GM21576 (cell line): ENCODE data around the gene ERFL.
"Not testable (repeated sequence)": the region's sequence is repeated elsewhere in the genome, so short reads cannot be mapped to it uniquely, and the experiment has no call there.

Source experiments
- ATAC-seq: cut with Tn5 transposase; IDR thresholded peaks from one replicate; pipeline ENCODE4 v1.9.1; 2021; ENCODE audit warnings: mild to moderate bottlenecking, moderate library complexity; ENCODE audit not compliant: unreplicated experiment

The ERFL gene

DNA sequence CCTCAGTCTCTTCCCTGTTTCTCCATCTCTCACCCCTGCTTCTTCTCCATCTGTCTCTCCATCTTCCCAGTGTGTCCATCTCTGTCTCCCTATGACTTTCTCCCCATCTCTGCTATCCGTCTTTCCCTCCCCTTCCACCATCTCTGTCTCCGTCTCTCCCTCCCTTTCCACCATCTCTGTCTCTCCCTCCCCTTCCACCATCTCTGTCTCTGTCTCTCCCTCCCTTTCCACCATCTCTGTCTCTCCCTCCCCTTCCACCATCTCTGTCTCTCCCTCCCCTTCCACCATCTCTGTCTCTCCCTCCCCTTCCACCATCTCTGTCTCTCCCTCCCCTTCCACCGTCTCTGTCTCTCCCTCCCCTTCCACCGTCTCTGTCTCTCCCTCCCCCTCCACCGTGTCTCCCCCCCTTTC is 13.8 kb downstream of the ERFL start:
- not testable (repeated sequence) for ATAC-seq

DNA sequence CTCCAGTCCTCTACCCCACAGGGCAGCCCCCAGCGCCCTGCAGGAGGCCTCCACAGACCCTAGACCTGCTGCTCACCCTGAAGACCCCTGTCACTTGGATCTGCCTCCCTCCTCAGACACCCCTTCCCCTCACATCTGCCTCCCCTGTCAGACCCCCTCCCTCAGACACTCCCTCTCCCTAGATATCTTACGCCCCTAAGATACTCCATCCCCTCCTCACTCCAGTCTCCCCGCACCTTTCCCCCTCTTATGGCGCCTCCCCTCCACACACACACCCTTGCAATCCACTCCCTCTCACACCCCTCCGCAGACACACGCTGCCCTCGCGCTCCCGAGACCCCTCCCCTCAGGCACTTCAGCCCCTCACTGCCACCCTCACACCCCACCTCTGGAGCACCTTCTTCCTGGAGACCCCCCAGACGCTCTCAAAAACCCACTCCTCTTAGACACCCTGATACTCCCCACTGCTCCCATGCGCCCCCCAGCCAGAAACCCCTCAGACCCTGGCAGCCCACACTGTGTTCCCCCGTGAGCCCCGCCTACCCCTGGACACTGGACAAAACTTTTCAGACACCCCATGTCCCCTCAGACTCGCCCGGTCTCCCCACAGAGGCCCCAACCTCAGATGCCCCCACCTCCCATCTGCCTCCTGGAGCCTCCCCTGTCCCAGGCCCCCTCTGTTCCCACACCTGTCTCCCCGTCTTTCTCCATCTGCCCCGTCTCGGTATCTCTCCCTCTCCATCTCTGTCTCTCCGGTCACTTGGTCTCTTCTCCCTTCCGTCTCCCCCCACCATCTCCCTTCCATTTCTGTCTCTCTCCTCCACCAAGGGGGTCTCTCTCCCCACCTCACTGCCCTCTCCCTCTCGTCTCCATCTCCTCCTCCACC is 14.5 kb downstream of the ERFL start:
- no peak for ATAC-seq

DNA sequence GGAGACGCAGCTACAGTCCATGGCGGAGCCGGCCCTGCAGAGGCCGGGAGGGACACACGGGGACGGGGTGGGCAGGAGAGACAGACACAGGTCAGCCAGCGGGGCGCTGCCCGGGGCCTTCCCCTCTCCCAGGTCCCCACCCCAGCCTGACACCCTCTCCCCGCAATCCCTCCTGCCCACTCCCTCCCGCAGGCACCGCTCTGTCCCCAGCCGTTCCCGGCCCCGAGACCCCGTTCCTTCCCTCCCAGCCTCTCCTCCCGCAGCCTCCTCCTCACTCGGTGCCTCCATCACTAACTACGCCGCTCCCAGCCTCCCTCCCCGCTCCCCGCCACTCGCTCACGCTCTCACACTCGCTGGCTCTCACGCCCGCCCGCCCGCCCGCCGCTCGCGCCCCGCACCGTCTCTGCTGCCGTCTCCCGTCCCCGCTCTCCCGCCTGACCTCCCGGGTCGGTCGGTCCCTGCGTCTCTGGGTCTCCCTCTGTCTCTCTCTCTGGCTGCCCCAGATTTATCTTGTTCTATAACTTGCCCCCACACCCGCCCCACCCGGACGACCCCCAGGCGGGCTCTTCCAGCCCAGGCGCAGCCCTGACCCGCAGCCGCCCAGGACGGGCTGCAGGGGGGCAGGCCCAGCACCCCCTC is 15.2 kb downstream of the ERFL start:
- ATAC-seq: no peak

DNA sequence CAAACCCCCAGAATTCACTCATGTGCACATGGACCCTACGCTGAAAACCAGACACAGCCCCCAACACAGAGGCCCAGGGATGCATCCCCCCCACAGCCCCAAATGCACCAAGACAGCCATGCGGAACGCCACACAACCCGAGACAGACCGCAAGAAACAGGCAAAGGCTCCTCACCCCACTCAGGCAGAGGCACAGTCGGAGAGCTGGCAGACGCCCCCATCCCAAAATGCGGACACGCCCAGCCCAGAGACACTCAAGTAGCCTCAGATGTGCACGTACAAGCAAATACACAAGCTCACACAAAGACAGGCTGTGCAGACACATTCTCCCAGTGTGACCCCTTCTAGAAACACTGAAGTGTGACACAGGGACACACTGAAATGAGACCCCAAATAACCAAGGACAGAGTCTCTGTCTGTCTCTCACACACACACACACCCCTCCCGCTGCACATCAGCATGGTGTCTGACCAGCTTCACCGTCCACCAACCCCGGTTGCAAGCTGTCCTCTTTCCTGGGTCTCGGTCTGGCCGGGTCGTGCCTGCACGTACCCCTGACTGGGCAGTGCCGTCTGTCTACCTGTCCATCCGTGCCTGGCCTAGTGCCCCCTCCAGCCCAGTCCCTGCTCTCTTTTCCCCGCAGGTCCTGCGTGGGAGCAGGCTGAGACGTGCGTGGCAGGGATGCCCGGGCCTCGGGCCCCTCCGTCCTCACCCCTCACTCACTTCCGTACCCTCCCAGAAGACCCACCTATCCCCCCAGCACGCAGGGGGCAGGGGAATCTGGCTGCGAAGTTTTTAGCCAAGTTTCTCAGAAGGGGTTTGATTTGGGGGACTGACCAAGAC is 16.1 kb downstream of the ERFL start:
- no peak for ATAC-seq

DNA sequence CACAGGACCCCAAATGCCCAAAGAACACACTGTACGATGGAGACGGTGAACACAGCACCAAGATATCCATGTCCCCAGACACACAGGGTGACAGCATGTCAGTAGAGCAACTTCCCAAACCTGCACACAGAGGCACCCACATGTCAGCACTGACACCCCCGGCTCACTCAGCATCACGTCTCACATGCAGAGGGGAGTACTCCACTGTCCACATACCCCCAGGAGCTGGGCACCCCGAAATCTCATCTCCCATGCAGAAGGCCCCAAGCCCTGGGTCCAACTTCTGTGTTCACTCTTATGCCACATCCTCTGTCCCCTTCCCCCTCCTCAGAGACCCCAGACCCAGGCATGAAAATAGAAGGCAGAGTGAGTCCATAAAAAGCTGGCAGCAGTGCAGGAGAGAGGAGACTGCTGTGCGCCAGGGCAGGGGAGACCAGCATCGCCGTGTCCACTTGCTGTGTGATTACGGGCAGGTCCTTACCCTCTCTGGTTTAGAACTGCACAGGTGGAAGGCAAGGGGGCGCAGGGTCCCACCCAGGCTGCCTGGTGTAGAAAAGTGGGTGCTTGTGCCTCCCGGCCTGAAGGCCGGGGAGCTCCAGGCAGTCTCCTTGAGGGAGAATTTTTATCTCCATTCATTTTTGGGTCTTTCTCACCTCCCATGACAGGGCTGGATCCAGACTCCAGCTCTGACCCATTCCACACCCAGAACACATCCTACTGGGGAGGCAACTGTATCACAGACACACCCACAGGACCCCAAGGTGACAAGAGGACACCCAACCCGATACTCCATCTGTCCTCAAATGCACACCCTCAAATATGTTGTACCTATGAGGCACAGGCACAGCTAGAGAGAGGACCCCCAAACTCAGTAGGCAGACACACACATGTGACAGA is 17.0 kb downstream of the ERFL start:
- no peak for ATAC-seq

DNA sequence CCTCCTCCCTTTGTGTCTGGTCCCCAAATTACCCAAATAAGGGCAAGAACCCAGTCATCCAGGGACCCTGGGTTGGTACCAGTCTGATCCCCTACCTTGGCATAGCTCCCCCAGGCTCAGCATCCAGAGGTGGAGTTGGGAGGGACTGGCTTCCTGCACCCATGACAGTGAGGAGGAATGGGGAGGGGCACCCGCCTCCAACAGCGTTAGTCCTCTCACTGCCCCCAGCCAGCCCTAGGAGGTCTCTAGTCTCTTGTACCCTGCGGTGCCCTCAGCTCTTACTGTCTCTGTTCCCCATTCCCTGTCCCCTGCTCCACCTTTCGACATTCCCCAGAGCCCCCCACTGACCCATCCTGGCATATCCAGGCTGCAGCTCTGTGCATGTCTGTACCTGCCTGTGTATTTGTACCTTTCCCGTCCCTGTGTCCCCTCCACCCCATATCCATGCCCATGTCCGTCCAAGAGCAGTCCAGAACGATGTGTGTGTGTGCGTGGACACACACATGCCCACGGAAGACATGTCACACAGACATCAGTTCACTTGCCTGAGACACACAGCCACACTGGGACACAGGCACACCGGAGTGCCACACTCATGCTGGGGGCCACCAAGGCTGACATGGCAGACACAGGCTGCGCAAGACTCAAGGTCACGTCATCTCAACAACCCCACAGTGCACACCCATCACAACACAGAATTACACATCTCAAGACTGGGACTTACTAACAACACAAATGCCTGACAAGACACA is 17.8 kb downstream of the ERFL start:
- no peak for ATAC-seq

DNA sequence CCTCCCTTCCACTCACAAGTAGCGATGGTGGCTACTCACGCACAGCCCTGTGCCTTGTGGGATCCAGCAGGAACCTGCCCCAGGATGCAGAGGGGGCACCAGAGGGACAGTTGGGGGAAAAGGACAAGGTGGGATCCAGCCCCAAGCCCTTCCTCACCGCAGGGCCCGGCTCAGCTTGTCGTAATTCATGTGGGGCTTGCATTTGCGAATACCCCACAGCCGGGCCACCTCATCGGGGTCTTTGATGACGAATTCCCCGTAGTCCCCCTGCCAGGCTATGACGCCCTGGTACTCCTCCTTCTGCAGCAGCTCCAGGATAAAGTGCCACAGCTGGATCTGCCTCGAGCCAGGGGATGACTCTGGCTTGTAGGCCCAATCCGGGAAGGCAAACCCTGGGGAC is 18.5 kb downstream of the ERFL start:
- no peak for ATAC-seq

DNA sequence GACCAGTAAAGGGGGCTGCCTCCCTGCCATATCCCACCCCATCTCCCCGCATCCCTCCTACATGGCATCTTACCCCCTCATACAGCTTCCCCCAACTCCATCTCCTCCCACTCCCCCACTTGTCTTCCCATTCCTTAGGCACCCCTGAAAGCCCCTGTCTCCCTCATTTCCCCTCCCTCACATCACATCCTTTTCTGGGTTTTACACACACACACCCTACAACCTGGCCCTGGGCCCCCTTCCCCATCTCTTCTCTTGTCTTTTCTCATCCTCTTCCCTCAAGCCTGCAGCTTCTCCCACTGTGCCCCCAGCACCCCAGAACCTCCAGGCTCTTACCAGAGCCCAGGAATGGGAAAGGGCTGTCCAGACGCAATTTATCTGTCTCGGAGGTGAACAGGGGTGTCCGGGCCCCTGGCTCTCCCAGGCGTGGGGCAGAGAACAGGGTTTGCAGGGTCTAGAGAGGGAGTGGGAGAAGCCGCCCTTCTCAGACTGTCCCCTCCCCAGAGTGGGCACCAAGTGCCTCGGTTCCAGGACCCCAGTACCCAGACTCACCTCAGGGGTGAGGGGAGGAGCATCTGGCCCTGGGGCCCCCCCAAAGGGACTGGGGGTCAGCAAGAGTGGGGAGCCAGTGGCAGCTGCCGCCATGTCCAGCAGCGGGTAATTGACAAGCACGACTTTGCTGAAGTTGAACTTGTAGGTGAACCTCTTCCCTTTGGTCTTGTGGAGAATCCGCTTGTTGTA is 19.4 kb downstream of the ERFL start:
- ATAC-seq: no peak

DNA sequence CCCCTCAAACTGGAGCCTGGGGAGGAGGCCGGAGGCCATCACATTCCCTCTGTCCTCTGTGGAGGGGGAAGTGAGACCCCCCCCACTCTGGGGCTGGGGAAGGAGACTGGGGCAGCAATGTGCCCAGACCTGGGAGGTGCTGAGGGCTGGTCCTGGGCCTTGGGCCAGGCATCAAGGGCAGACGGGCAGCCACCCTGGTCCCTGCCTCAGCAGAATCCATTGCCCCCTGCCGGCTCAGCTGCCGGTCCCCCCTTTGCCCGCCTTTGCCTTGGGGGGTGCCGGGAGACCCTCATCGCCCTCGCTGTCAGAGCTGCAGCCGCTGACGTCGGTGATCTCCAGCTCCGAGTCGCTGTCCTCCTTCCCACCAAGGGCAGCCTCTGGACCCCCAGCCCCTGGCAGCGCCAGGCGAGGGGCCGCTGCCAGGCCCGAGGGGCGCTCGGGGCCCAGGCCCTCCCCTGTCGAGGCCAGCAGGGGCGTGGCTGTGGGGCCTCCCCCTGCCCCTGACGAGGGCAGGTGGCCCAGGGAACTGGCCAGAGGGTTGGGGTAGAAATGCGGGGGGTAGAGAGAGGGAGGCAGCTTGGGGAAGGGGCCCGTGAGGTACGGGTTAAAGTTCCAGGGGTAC is 20.1 kb downstream of the ERFL start:
- ATAC-seq: no peak

DNA sequence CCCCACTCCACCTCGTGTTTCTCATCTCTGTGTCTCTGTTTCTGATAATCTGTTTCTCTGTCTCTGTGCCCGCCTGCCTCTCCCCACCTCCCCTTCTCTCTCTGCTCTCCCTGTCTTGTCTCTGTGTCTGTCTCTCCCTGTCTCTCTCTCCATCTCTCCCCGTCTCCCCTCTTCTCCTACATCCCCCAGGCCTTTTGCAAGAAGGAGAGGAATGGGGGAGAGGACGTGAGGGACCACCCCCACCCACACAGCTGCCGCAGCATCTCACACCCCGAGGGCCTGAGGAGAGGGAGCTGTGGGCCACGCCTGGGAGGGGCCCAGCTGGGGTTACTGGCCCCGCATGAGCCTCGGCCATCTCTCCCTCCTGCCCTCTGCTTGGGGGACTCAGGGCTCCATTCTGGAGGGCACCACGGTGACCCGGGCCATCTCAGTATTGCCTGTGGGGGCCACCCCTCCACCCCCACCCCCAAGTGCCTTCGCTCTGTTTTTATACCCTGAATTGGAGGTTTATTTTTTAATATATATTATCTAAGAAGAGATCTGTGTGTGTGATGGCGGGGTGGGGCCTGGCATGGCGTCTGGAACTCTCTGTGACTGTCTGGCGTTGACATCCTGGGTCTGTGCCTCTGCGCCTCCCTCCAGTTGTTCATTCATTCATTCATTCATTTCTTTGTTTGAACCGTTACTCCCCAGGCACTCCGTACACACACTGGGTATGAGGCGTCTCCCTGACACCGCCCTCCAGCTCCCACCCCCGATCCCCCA is 21.2 kb downstream of the ERFL start:
- ATAC-seq: no peak

DNA sequence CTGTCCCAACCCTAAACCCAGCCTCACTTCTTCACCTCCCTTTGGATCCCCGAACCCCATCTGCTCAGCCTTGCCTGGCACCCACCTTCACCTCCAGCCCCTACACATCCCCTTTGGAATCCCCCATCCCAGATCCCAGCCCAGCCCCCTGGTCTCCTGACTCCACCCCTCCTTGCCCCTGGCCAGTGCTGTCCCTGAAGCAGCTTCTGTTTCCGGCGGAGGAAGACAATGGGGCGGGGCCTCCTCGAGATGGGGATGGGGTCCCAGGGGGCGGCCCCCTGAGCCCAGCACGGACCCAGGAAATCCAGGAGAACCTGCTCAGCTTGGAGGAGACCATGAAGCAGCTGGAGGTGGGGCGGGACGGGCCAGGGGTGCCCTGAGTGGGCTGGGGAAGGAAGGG is 22.0 kb downstream of the ERFL start:
- no peak for ATAC-seq

DNA sequence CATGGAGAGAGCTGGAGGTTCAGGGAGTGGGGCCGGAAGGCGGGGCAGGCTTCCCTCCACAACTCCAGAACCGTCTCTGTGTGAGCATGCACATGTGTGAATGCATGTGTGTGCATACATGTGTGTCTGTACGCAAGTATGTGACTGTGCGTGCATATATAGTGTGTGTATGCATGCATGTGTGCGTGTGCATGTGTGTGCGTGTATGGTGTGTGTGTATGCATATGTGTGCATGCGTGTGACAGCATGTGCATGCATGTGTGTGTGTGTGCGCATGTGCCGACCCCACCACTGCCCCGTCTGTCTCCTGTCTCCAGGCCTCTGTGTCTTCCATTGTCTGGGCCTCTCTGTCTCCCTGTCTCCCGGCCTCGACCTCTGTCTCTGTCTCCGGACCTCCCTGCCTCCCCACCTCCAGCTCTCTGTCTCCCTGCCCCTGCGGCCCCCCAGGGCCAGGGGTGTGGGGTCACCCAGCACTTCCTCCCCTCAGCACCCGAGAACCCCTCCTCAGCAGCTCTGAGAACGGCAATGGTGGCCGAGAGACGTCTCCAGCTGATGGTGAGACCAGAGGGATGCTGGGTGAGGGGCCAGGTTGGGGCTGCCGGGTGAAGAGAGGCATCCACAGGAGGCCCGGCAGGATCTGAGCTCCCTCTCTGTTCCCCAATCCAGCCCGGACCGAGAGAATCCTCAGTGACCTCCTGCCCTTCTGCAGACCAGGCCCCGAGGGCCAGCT is 22.8 kb downstream of the ERFL start:
- ATAC-seq: no peak

DNA sequence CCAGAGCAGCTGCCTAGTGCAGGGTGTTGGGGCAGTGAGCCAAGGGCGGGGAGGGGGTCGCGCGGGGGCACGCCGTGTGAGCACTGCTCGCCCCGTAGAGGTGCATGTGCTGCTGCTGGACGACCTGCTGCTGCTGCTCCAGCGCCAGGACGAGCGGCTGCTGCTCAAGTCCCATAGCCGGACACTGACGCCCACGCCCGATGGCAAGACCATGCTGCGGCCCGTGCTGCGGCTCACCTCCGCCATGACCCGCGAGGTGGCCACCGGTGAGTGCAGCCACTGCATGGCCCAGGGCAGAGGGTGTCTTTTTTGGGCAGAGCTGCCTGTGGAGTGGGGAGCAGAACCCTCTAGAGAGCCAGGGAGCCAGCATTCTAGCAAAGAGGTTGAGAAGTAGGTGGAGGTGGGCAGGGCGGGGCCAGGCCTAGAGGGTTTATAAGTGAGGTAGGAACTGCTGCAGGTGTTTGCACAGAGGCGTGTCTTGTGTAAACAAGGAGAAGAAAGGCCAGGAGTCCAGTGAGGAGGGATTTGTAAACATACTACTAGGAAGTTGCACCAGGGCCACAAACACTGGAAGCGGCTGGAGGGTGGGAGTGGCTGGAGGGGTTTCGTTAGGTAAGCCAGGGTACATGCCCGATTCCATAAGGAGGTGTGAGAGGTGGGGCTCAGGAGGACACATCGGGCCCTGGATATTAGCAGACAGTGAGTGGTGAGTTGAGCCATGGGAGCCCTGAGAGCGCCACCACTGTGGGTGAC is 24.0 kb downstream of the ERFL start:
- ATAC-seq: no peak

DNA sequence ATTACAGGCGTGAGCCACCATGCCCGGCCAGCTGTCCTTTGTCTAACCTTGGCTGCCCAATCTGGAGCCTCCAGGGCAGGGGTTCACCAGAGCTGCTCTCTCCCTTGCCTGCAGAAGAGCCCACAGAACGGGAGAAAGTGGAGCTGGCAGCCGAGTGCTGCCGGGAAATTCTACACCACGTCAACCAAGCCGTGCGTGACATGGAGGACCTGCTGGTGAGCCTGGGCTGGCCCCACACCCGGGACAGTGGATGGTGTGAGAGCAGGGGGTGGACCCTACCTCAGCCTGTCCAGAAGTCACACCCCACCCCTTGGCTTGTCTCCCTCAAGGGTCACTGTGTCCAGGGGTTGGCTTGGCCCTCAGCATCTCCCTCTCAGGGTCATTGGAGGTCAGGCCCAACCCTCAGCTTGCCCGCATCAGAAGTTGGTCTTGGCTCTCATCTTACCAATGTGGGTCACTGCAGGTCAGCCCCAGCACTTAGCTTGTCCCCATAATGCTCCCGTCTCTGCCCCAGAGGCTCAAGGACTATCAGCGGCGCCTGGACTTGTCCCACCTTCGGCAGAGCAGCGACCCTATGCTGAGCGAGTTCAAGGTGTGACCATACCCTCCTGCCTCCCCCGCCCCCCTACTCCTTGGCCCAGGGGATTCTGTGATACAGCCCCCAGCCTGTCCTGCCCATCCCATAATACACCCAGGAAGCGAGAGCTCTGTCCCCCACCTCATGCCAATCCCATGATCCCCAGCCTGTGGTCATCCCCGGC is 24.9 kb downstream of the ERFL start:
- ATAC-seq: no peak

DNA sequence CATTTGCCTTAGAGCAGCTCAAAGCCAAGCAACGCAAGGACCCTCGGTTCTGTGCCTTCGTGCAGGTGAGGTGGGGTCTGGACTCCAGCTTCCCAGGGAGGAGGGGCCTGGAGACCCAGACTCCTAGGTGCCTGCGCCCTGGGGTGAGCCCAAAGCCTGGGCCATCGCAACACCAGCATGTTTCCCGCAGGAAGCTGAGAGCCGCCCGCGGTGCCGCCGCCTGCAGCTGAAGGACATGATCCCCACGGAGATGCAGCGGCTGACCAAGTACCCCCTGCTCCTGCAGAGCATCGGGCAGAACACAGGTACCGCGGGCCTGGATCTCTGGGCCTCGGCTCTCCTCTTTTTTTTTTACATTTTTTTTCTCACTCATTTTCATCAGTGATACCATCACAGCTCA is 25.7 kb downstream of the ERFL start:
- no peak for ATAC-seq
